ENCODE results near the gene KCNJ10. TPM values are rescaled to one million over a fixed set of nuclear protein-coding genes. Genes with fewer than 3 reads are reported as not detected.

KCNJ10 gene
- total RNA-seq, 1 experiment from 2014 or later, result not detected

GRCh38 chr1:159986531-159986930, 83.4 kb downstream of the KCNJ10 start:
- DNase-seq (ENCODE audit: low read depth), result no peak
- in situ Hi-C loops (cut with HindIII; ENCODE audit: low pct_unique_long_range_greater_than_20kb, low sequenced_read_pairs), result no loop called here

GRCh38 chr1:159986093-159986492, 83.9 kb downstream of the KCNJ10 start:
- in situ Hi-C loops (cut with HindIII; ENCODE audit: low pct_unique_long_range_greater_than_20kb, low sequenced_read_pairs), result no loop called here
- DNase-seq (ENCODE audit: low read depth), result no peak

GRCh38 chr1:159985473-159985872, 84.5 kb downstream of the KCNJ10 start:
- no peak for DNase-seq (ENCODE audit: low read depth)
- in situ Hi-C loops (cut with HindIII; ENCODE audit: low pct_unique_long_range_greater_than_20kb, low sequenced_read_pairs), result no loop called here

GRCh38 chr1:159983681-159984080, 86.3 kb downstream of the KCNJ10 start:
- DNase-seq (ENCODE audit: low read depth), result no peak
- in situ Hi-C loops (cut with HindIII; ENCODE audit: low pct_unique_long_range_greater_than_20kb, low sequenced_read_pairs), result no loop called here

- in situ Hi-C loops (cut with HindIII; ENCODE audit: low pct_unique_long_range_greater_than_20kb, low sequenced_read_pairs), result no loop called here
- no peak for DNase-seq (ENCODE audit: low read depth)
Measured at GRCh38 chr1:159982280-159982679, 87.7 kb downstream of the KCNJ10 start.

- no peak for DNase-seq (ENCODE audit: low read depth)
- in situ Hi-C loops (cut with HindIII; ENCODE audit: low pct_unique_long_range_greater_than_20kb, low sequenced_read_pairs), result no loop called here
Measured at GRCh38 chr1:159981351-159982055, 88.5 kb downstream of the KCNJ10 start.

GRCh38 chr1:159980786-159981185, 89.2 kb downstream of the KCNJ10 start:
- no peak for DNase-seq (ENCODE audit: low read depth)
- in situ Hi-C loops (cut with HindIII; ENCODE audit: low pct_unique_long_range_greater_than_20kb, low sequenced_read_pairs), result no loop called here

GRCh38 chr1:159980076-159980475, 89.9 kb downstream of the KCNJ10 start:
- in situ Hi-C loops (cut with HindIII; ENCODE audit: low pct_unique_long_range_greater_than_20kb, low sequenced_read_pairs), result no loop called here
- no peak for DNase-seq (ENCODE audit: low read depth)

GRCh38 chr1:159979257-159979656, 90.7 kb downstream of the KCNJ10 start:
- DNase-seq (ENCODE audit: low read depth), result no peak
- in situ Hi-C loops (cut with HindIII; ENCODE audit: low pct_unique_long_range_greater_than_20kb, low sequenced_read_pairs), result no loop called here

GRCh38 chr1:159978107-159978398, 91.9 kb downstream of the KCNJ10 start:
- in situ Hi-C loops (cut with HindIII; ENCODE audit: low pct_unique_long_range_greater_than_20kb, low sequenced_read_pairs), result no loop called here
- no peak for DNase-seq (ENCODE audit: low read depth)

- DNase-seq (ENCODE audit: low read depth), result no peak
- in situ Hi-C loops (cut with HindIII; ENCODE audit: low pct_unique_long_range_greater_than_20kb, low sequenced_read_pairs), result no loop called here
Measured at GRCh38 chr1:159977364-159978106, 92.4 kb downstream of the KCNJ10 start.

GRCh38 chr1:159974350-159974965, 95.5 kb downstream of the KCNJ10 start:
- no peak for DNase-seq (ENCODE audit: low read depth)
- in situ Hi-C loops (cut with HindIII; ENCODE audit: low pct_unique_long_range_greater_than_20kb, low sequenced_read_pairs), result no loop called here

GRCh38 chr1:159973350-159973940, 96.5 kb downstream of the KCNJ10 start:
- in situ Hi-C loops (cut with HindIII; ENCODE audit: low pct_unique_long_range_greater_than_20kb, low sequenced_read_pairs), result no loop called here
- DNase-seq (ENCODE audit: low read depth), result no peak

GRCh38 chr1:159972443-159973205, 97.3 kb downstream of the KCNJ10 start:
- in situ Hi-C loops (cut with HindIII; ENCODE audit: low pct_unique_long_range_greater_than_20kb, low sequenced_read_pairs), result no loop called here
- DNase-seq (ENCODE audit: low read depth), result no peak

GRCh38 chr1:159970932-159971342, 99.0 kb downstream of the KCNJ10 start:
- no peak for DNase-seq (ENCODE audit: low read depth)

GRCh38 chr1:159968901-159969300, 101.1 kb downstream of the KCNJ10 start:
- in situ Hi-C loops (cut with HindIII; ENCODE audit: low pct_unique_long_range_greater_than_20kb, low sequenced_read_pairs), result no loop called here

More at GRCh38 chr1:159970932-159971342, 99.0 kb downstream of the KCNJ10 start:
- in situ Hi-C loops (cut with HindIII; ENCODE audit: low pct_unique_long_range_greater_than_20kb, low sequenced_read_pairs), result no loop called here

GRCh38 chr1:159965263-159965662, 104.7 kb downstream of the KCNJ10 start:
- in situ Hi-C loops (cut with HindIII; ENCODE audit: low pct_unique_long_range_greater_than_20kb, low sequenced_read_pairs), result no loop called here
- DNase-seq (ENCODE audit: low read depth), result no peak

More at GRCh38 chr1:159968901-159969300, 101.1 kb downstream of the KCNJ10 start:
- no peak for DNase-seq (ENCODE audit: low read depth)

- no peak for DNase-seq (ENCODE audit: low read depth)
- in situ Hi-C loops (cut with HindIII; ENCODE audit: low pct_unique_long_range_greater_than_20kb, low sequenced_read_pairs), result no loop called here
Measured at GRCh38 chr1:159964144-159964543, 105.8 kb downstream of the KCNJ10 start.
